ENCODE results near the gene HLA-DOB. TPM values are rescaled to one million over a fixed set of nuclear protein-coding genes. Genes with fewer than 3 reads are reported as not detected.

HLA-DOB gene
- polyA plus RNA-seq (not detected in 2 replicates), polyA minus RNA-seq (not detected in 2 replicates)

GRCh38 chr6:32816746-32817204 lies at the start of gene HLA-DOB:
HLA-DOB (minus strand) TSS chr6:32817002; CDS start chr6:32816951, 51 bp downstream.
- Histone ChIP-seq H2AFZ (ENCODE audit: low read depth, low read length) (no peak within 1 kb of the TSS), H3K27ac (ENCODE audit: low read length) (no peak within 1 kb of the TSS), H3K36me3 (ENCODE audit: insufficient read depth, low read length) (no peaks in the 10 kb centered on the region), H3K79me2 (replicated peaks; ENCODE audit: insufficient read depth, low read length) (no peaks in the 10 kb centered on the region), H3K9me2 (ENCODE audit: insufficient read depth, low read length) (no peaks in the 10 kb centered on the region), H4K20me1 (ENCODE audit: insufficient read depth) (no peaks in the 10 kb centered on the region), H3K4me3 (ENCODE audit: low read length) (no peak within 1 kb of the TSS), H3K9ac (ENCODE audit: low read length) (no peak within 1 kb of the TSS), H3K27me3 (ENCODE audit: insufficient read depth, low read depth, low read length) (no peaks in the 10 kb centered on the region), H3K4me2 (ENCODE audit: low read length) (no peak within 1 kb of the TSS), H3K9me3 (ENCODE audit: low read length) (no peaks in the 10 kb centered on the region), H3F3A (ENCODE audit: insufficient read depth, low read length, poor library complexity, severe bottlenecking) (no peaks in the 10 kb centered on the region)
- TF ChIP-seq MXI1 (conservative IDR thresholded peaks at IDR 0.05; ENCODE audit: poor library complexity, severe bottlenecking) (no peak), SMC3 (conservative IDR thresholded peaks at IDR 0.05; ENCODE audit: poor library complexity) (no peak), EP300 (conservative IDR thresholded peaks at IDR 0.05; ENCODE audit: poor library complexity, severe bottlenecking) (no peak), TAF1 (IDR thresholded peaks at IDR 0.05; ENCODE audit: low read depth) (no peak)

GRCh38 chr6:32865724-32866443 lies 49.1 kb upstream of the HLA-DOB start:
- H4K20me1 ChIP-seq (ENCODE audit: insufficient read depth), result no peaks in the 10 kb centered on the region
- H3K9me2 ChIP-seq (ENCODE audit: insufficient read depth, low read length), result no peaks in the 10 kb centered on the region
- H3K4me3 ChIP-seq (ENCODE audit: low read length), result no peak overlapping the region
- no peak overlapping the region for H3K27ac ChIP-seq (ENCODE audit: low read length)
- H3K79me2 ChIP-seq (replicated peaks; ENCODE audit: insufficient read depth, low read length), result no peaks in the 10 kb centered on the region
- no peak overlapping the region for H3K9ac ChIP-seq (ENCODE audit: low read length)
- TF ChIP-seq RAD21 (conservative IDR thresholded peaks at IDR 0.05) (no peak), EP300 (conservative IDR thresholded peaks at IDR 0.05; ENCODE audit: poor library complexity, severe bottlenecking) (no peak), CTCF (IDR thresholded peaks at IDR 0.05; ENCODE audit: poor library complexity, severe bottlenecking) (no peak), EZH2 (IDR thresholded peaks at IDR 0.05; ENCODE audit: borderline replicate concordance, insufficient read depth, low read length, poor library complexity, severe bottlenecking) (no peak), REST (IDR thresholded peaks at IDR 0.05; ENCODE audit: borderline replicate concordance) (no peak), POLR2AphosphoS5 (IDR thresholded peaks at IDR 0.05) (no peak), TAF1 (IDR thresholded peaks at IDR 0.05; ENCODE audit: low read depth) (no peak), SMC3 (conservative IDR thresholded peaks at IDR 0.05; ENCODE audit: poor library complexity) (no peak), MXI1 (conservative IDR thresholded peaks at IDR 0.05; ENCODE audit: poor library complexity, severe bottlenecking) (no peak)
- H3K36me3 ChIP-seq (ENCODE audit: insufficient read depth, low read length), result no peaks in the 10 kb centered on the region
- no peaks in the 10 kb centered on the region for H3K27me3 ChIP-seq (ENCODE audit: insufficient read depth, low read depth, low read length)
- H2AFZ ChIP-seq (ENCODE audit: low read depth, low read length), result no peak overlapping the region
- H3K9me3 ChIP-seq (ENCODE audit: low read length), result no peaks in the 10 kb centered on the region
- no peaks in the 10 kb centered on the region for H3F3A ChIP-seq (ENCODE audit: insufficient read depth, low read length, poor library complexity, severe bottlenecking)
- H3K4me2 ChIP-seq (ENCODE audit: low read length), result no peak overlapping the region

All from neural cell (in vitro differentiated cells).